ENCODE results near the gene STMN1. TPM values are rescaled to one million over a fixed set of nuclear protein-coding genes. Genes with fewer than 3 reads are reported as not detected.

Gene STMN1
- total RNA-seq, 1 donor from 2014 or later, result 25.6 TPM

DNA sequence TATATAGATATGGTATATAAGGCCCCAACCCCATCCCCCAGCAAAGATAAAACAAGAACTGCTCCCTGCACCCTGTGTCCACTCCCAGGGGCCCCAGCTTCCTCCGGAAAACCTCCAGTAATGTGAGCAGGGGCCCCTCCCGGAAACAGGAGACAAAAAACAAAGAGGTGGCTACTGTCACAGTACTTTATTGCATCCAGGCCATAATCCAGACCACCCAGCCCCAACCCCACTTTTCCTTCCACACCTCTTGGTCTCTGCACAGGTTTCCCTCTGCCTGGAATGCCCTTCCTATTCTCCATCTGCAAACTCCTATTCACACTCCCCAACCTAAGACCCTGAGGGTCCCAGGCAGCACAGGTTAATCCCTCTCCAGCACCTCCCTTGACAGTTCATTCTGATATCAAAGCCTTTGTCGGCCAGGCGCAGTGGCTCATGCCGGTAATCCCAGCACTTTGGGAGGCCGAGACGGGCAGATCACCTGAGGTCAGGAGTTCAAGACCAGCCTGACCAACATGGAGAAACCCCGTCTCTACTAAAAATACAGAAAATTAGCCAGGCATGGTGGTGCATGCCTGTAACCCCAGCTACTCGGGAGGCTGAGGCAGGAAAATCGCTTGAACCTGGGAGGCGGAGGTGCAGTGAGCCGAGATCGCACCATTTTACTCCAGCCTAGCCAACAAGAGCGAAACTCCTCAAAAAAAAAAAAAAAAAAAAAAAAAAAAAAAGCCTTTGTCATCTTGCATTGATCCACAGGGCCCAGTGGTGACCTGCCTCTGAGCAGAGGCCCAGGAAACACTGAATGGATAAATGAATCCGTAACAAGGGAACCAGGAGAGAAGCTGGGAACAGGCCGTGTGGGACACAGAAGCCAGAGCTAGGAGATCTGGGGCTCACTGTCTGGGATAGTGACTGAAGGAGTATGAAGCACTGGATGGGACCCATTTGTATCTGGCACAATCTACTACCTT, 44.6 kb downstream of the STMN1 start:
- no peak for TF ChIP-seq CTCF (IDR thresholded peaks at IDR 0.05)
- POLR2A ChIA-PET, result interaction anchor here (0.6 to 0.9 kb wide), 2 partner anchors 40 to 1035 kb away, joined by 3 to 4 read pairs; no protein-coding TSS in a partner anchor
- CTCF ChIA-PET, result no interaction called here
- no peak for DNase-seq
- no peak for ATAC-seq (ENCODE audit: low read depth)
- Mint-ChIP-seq H3K27ac (peak overlapping the region; percentile 69), H3K4me3 (peak overlapping the region; percentile 5), H3K4me1 (peaks cover 28% of the 10 kb centered on the region), H3K9me3 (no peaks in the 10 kb centered on the region), H3K27me3 (no peaks in the 10 kb centered on the region), H3K36me3 (ENCODE audit: low read depth) (peaks cover 3% of the 10 kb centered on the region)
- intact Hi-C loops (cut with micrococcal nuclease), result no loop called here

GRCh38 chr1:25858906-25859789, 47.1 kb downstream of the STMN1 start, which contains the start of gene AUNIP:
AUNIP (minus strand) TSS chr1:25859457; CDS start chr1:25859357, 100 bp downstream.
- intact Hi-C loops (cut with micrococcal nuclease), result loop anchor here (1.0 to 2.0 kb wide), 5 partner anchors 16 to 139 kb away; partner anchors contain the start of genes PAFAH2, PAQR7 and STMN1
- ATAC-seq (ENCODE audit: low read depth), result peak; percentile 99
- POLR2A ChIA-PET, result interaction anchor here (1.0 to 1.4 kb wide), 2 partner anchors 17 to 429 kb away, joined by 3 to 5 read pairs; partner anchors contain the start of gene MACO1

GRCh38 chr1:25858494-25858893, 47.7 kb downstream of the STMN1 start:
- Mint-ChIP-seq H3K36me3 (ENCODE audit: low read depth) (peaks cover 3% of the 10 kb centered on the region), H3K4me1 (peaks cover 28% of the 10 kb centered on the region), H3K27me3 (no peaks in the 10 kb centered on the region), H3K4me3 (peak overlapping the region; percentile 91), H3K9me3 (no peaks in the 10 kb centered on the region), H3K27ac (no peak overlapping the region)
- intact Hi-C loops (cut with micrococcal nuclease), result loop anchor here (2.0 kb wide), 1 partner anchor 38 kb away; no protein-coding TSS in a partner anchor
- ChIA-PET POLR2A (interaction anchor here (1.4 kb wide), 1 partner anchor 16 kb away, joined by 5 read pairs; no protein-coding TSS in a partner anchor), CTCF (no interaction called here)
- TF ChIP-seq CTCF (IDR thresholded peaks at IDR 0.05), result no peak
- DNase-seq (no peak), ATAC-seq (ENCODE audit: low read depth) (no peak)

More at GRCh38 chr1:25858906-25859789, 47.1 kb downstream of the STMN1 start, which contains the start of gene AUNIP:
- Mint-ChIP-seq H3K27me3 (no peaks in the 10 kb centered on the region), H3K27ac (peak within 1 kb of the TSS; percentile 94), H3K4me1 (peaks cover 28% of the 10 kb centered on the region), H3K36me3 (ENCODE audit: low read depth) (peaks cover 3% of the 10 kb centered on the region), H3K9me3 (no peaks in the 10 kb centered on the region), H3K4me3 (peak within 1 kb of the TSS; percentile 91)
- CTCF ChIA-PET, result no interaction called here
- peak; percentile 90 for DNase-seq
- TF ChIP-seq CTCF (IDR thresholded peaks at IDR 0.05), result no peak

DNA sequence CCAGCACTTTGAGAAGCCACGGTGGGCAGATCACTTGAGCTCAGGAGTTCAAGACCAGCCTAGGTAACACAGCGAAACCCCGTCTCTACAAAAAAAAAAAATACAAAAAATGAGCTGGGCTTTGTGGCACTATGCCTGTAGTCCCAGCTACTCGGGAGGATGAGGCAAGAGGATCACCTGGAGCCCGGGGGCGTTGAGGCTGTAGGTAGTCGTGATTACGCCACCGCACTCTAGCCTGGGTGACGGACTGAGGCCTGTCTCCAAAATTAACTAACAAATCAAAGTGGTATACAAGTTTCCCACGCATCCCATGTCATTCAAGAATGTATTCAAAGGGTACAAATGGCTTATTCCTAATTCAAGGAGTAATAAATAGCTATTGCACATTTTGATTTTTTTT, 49.4 kb downstream of the STMN1 start:
- H3K4me1 Mint-ChIP-seq, result peaks cover 28% of the 10 kb centered on the region
- H3K4me3 Mint-ChIP-seq, result no peak overlapping the region

More for the DNA sequence above, 49.4 kb downstream of the STMN1 start:
- no peak for ATAC-seq (ENCODE audit: low read depth)
- ChIA-PET CTCF (no interaction called here), POLR2A (no interaction called here)
- intact Hi-C loops (cut with micrococcal nuclease), result no loop called here
- Mint-ChIP-seq H3K36me3 (ENCODE audit: low read depth) (peaks cover 3% of the 10 kb centered on the region), H3K27me3 (no peaks in the 10 kb centered on the region), H3K9me3 (no peaks in the 10 kb centered on the region), H3K27ac (no peak overlapping the region)
- DNase-seq, result no peak
- TF ChIP-seq CTCF (IDR thresholded peaks at IDR 0.05), result no peak

All from activated B cell treated with CpG ODN at 0.5 μM for 24 hours (primary cell).